Brain microvascular endothelial cell (primary cell): ENCODE data around the gene VSIG10L.

Experiments used
- DNase-seq: peaks from one replicate; pipeline ENCODE4 v3.0.0-alpha.2; 2020
- H3K27ac ChIP-seq: fragments of 250-450 bp; sonication (Bioruptor Pico); 2 replicates; pipeline ENCODE4 v1.5.1; 2020; ENCODE audit warnings: mild to moderate bottlenecking, moderate library complexity
- H3K27me3 ChIP-seq: fragments of 250-450 bp; sonication (Bioruptor Pico); replicated peaks from 2 replicates; pipeline ENCODE4 v1.5.1; 2020; ENCODE audit warnings: mild to moderate bottlenecking
- H3K36me3 ChIP-seq: fragments of 250-450 bp; sonication (Bioruptor Pico); replicated peaks from 2 replicates; pipeline ENCODE4 v1.5.1; 2020; ENCODE audit warnings: mild to moderate bottlenecking
- H3K4me3 ChIP-seq: 2 replicates; pipeline ENCODE4 v1.5.1; 2011; ENCODE audit warnings: low read depth, mild to moderate bottlenecking, control low read depth, low read length, moderate library complexity
- CTCF ChIP-seq: IDR thresholded peaks from 2 replicates; pipeline ENCODE4 v1.5.1; 2011; ENCODE audit warnings: low read depth, mild to moderate bottlenecking, moderate library complexity, low read length, control low read depth, inconsistent platforms; ENCODE audit errors: missing control alignments
- in situ Hi-C: cut with HindIII; loops from 2 replicates; pipeline ENCODE4 v1.10.0; 2017; ENCODE audit warnings: low sequenced_read_pairs, low pct_ligation_motif_present

The VSIG10L gene

DNA sequence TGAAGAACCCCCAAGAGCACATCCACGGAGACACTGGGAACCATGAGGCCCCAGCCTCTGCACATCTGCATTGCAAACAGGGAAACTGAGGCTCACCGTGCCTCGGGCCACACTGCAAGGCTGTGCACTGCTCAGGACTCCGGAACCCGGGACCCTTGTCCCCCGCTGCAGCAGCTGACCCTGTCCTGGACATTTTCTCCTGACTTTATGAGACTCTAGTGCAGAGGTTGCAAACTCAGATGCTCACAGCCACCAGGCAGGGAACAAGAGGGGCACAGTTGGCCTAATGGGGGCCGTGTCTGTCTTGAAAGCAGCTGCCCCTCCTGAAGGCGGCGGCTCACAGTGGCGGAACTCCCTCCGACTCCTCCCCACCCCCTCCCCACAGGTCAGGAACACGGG is 47.0 kb downstream of the VSIG10L start:
- no peak for TF ChIP-seq CTCF
- DNase-seq = no peak
- Histone ChIP-seq H3K4me3 (no peak overlapping the region), H3K27me3 (no peaks in the 10 kb centered on the region), H3K36me3 (no peaks in the 10 kb centered on the region), H3K27ac (no peak overlapping the region)
- in situ Hi-C loops = no loop called here

- Histone ChIP-seq H3K36me3 (no peaks in the 10 kb centered on the region), H3K27me3 (no peaks in the 10 kb centered on the region), H3K4me3 (no peak overlapping the region), H3K27ac (no peak overlapping the region)
- TF ChIP-seq CTCF = no peak
- DNase-seq = no peak
- in situ Hi-C loops = no loop called here
Observed at GRCh38 chr19:51294211-51294976, 47.5 kb downstream of the VSIG10L start.

DNA sequence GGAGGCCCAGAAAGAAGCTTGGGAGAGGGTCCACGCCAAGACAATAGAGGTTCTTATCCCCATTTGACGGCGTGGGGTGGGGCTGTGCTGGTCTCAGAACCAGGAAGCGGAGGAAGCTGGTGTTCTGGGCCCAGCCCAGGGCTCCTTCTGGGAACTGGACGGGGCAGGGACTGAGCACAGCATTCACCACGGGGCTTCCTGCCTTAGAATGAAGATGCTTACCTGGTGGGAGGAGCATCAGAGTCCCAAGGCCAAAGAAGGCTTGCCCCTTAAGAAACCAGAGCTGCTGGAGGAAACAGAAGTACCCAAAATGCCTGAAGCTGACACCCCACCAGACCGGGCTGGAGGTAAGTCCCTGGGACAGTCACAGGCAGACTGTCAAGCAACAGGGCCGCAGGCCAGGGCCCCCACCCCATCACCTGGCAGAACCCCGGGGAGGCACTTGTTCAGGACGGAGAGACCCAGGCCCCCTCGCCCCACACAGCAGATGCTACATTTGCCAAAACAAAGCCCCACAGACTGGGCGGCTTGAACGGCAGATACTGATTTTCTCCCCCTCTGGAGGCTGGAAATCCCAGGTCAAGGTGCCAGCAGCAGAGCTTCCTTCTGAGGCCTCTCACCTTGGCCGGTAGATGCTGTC is 48.2 kb downstream of the VSIG10L start:
- TF ChIP-seq CTCF = no peak
- in situ Hi-C loops = no loop called here
- H3K36me3 ChIP-seq = no peaks in the 10 kb centered on the region
- no peak overlapping the region for H3K4me3 ChIP-seq
- H3K27me3 ChIP-seq = no peaks in the 10 kb centered on the region
- no peak for DNase-seq
- no peak overlapping the region for H3K27ac ChIP-seq

DNA sequence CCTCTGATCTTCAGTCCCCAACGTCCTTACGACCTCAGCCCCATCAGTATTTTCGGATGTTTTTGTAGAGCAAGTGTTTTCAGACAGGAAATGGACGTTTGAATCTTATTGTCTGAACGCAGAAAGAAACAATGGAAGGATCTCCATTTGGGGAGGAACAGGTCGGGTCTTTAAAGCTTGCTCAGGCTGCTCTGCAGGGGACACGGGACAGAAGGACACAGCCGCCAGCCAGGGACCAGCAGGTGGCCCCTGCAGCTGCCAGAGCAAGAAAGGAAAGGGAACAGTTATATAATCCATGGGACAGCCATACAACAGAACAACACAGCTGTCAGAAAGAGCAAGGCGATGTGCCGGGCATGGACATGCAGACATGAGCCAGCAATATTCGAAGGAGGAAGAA is 49.0 kb downstream of the VSIG10L start:
- H3K27me3 ChIP-seq = no peaks in the 10 kb centered on the region
- in situ Hi-C loops = no loop called here
- H3K4me3 ChIP-seq = no peak overlapping the region
- H3K27ac ChIP-seq = no peak overlapping the region
- TF ChIP-seq CTCF = no peak
- no peak for DNase-seq
- H3K36me3 ChIP-seq = no peaks in the 10 kb centered on the region

DNA sequence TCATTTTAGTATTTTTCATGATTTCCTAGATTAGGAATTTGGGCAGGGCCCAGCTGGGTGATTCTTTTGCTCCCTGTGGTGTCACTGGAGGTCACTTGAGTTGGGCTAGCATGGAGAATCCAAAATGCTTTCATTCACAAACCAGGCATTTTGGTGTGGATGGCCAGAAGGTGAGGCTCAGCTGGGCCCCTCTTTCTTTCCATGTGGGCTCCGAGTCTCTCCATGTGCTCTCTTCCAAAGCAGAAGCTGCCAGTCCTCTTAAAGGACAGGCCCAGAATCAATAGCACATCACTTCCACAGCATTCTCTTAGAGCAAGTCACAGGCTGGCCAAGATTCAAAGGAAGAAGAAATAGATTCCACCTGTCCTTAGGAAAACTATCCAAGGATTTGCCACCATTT is 52.3 kb downstream of the VSIG10L start:
- DNase-seq = no peak
- H3K36me3 ChIP-seq = no peaks in the 10 kb centered on the region
- H3K4me3 ChIP-seq = no peak overlapping the region
- H3K27me3 ChIP-seq = no peaks in the 10 kb centered on the region
- no peak for TF ChIP-seq CTCF
- in situ Hi-C loops = no loop called here
- H3K27ac ChIP-seq = no peak overlapping the region
